ENCODE measurements around the gene AKT2. TPM values are rescaled to one million over a fixed set of nuclear protein-coding genes. Genes with fewer than 3 reads are reported as not detected.
A peak's percentile ranks its signal among the peaks of the same experiment; 100 is the strongest.

AKT2 gene
- total RNA-seq, 1 donor from 2014 or later: 89.8 TPM

DNA sequence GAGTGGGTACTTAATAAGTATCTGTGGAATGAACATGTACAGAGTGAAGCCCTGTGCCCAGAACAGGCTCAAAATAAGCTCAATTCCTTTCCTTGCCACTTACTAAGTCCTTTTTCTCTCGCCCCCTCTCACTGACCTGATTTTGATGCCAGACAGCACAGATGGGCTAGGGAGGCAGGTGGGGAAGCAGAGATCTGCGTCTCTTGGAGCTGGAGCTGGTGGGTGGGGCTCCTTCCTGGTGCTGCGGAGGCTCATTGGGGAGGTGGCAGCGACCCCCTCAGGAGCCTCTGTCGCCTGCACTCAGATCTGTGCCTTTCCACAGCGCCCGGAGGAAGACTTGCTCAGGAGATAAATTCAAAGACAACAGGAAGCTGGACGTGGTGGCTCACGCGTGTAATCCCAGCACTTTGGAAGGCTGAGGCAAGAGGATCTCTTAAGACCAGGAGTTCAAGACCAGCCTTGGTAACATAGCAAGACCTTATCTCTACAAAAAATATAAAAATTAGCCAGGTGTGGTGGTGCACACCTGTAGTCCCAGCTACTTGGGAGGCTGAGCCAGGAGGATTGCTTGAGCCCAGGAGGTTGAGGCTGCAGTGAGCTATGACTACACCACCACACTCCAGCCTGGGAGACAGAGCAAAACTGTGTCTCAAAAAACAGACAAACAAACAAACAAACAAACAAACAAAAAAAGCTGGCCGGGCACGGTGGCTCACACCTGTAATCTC, 14.6 kb downstream of the AKT2 start:
- H3K36me3 Mint-ChIP-seq (ENCODE audit: low read depth, unreplicated experiment): peaks cover 22% of the 10 kb centered on the region
- peaks cover 8% of the 10 kb centered on the region for H3K27me3 Mint-ChIP-seq (ENCODE audit: unreplicated experiment)
- H3K4me1 Mint-ChIP-seq (ENCODE audit: unreplicated experiment): peaks cover 3% of the 10 kb centered on the region
- no peaks in the 10 kb centered on the region for H3K9me3 Mint-ChIP-seq (ENCODE audit: unreplicated experiment)
- TF ChIP-seq, protein P1, sequence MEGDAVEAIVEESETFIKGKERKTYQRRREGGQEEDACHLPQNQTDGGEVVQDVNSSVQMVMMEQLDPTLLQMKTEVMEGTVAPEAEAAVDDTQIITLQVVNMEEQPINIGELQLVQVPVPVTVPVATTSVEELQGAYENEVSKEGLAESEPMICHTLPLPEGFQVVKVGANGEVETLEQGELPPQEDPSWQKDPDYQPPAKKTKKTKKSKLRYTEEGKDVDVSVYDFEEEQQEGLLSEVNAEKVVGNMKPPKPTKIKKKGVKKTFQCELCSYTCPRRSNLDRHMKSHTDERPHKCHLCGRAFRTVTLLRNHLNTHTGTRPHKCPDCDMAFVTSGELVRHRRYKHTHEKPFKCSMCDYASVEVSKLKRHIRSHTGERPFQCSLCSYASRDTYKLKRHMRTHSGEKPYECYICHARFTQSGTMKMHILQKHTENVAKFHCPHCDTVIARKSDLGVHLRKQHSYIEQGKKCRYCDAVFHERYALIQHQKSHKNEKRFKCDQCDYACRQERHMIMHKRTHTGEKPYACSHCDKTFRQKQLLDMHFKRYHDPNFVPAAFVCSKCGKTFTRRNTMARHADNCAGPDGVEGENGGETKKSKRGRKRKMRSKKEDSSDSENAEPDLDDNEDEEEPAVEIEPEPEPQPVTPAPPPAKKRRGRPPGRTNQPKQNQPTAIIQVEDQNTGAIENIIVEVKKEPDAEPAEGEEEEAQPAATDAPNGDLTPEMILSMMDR (IDR thresholded peaks at IDR 0.05; ENCODE audit: unreplicated experiment): no peak
- no peak overlapping the region for H3K4me3 Mint-ChIP-seq (ENCODE audit: unreplicated experiment)
- no peak overlapping the region for H3K27ac Mint-ChIP-seq (ENCODE audit: unreplicated experiment)
- DNase-seq (ENCODE audit: low spot score): no peak

- peaks cover 10% of the 10 kb centered on the region for H3K27me3 Mint-ChIP-seq (ENCODE audit: unreplicated experiment)
- H3K9me3 Mint-ChIP-seq (ENCODE audit: unreplicated experiment): no peaks in the 10 kb centered on the region
- H3K4me1 Mint-ChIP-seq (ENCODE audit: unreplicated experiment): peaks cover 2% of the 10 kb centered on the region
- peaks cover 26% of the 10 kb centered on the region for H3K36me3 Mint-ChIP-seq (ENCODE audit: low read depth, unreplicated experiment)
- TF ChIP-seq, protein P1 (IDR thresholded peaks at IDR 0.05; ENCODE audit: unreplicated experiment): no peak
- H3K27ac Mint-ChIP-seq (ENCODE audit: unreplicated experiment): no peak overlapping the region
- H3K4me3 Mint-ChIP-seq (ENCODE audit: unreplicated experiment): no peak overlapping the region
- DNase-seq (ENCODE audit: low spot score): no peak
Observed at GRCh38 chr19:40269216-40269940, 15.8 kb downstream of the AKT2 start.

DNA sequence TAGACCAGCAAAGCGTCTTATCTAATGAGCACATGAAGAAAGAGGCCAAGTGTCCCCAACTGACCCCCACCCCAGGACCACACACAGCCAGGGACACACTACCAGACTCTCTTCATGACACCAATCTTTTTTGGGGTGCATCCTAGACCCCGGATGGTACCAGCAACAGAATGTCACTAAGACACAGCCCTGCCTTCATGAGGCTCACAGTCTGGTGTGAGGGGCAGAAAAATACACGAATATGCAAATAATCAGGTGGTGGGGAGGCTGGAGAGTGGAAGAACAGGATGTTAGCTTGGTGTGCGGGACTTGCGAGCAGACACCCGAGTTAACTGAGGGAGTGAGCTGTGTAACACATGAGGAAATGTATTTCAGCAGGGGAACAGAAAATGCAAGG, 17.5 kb downstream of the AKT2 start:
- no peak for DNase-seq (ENCODE audit: low spot score)
- TF ChIP-seq, protein P1 (IDR thresholded peaks at IDR 0.05; ENCODE audit: unreplicated experiment): no peak
- Mint-ChIP-seq H3K4me3 (ENCODE audit: unreplicated experiment) (peak overlapping the region; percentile 58), H3K27ac (ENCODE audit: unreplicated experiment) (no peak overlapping the region), H3K4me1 (ENCODE audit: unreplicated experiment) (no peaks in the 10 kb centered on the region), H3K9me3 (ENCODE audit: unreplicated experiment) (no peaks in the 10 kb centered on the region), H3K27me3 (ENCODE audit: unreplicated experiment) (peaks cover 10% of the 10 kb centered on the region), H3K36me3 (ENCODE audit: low read depth, unreplicated experiment) (peaks cover 31% of the 10 kb centered on the region)

DNA sequence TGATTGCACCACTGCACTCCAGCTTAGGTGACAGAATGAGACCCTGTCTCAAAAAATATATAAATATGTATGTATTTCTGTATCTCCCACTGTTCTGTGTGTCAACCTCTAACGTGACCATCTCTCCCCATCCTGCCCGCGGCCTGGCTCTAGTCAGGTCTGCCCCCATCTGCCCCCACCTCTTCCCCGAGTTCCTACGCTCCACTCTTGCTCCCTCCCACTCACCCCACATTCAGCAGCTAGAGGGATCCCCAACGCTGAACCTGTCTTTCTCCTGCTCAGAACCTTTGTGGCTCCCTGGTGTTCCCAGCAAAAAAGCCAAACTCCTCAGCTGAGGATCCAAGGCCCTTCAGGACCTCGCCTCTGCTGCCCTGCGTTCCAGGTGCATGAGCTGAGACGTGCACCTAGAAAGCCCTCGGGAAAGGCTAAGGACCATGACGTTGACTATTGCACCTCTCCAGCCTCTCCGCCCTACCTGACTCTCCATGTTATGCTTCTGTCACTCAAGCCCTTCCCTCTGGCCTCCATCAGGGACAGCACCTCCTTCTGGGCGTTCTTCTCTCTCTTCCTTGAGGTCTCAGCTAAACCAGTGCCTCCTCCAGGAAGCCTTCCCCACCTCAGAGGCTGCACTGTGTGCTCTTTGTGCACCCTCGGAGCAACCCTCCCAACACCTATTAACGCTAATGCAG, 18.1 kb downstream of the AKT2 start:
- no peak overlapping the region for H3K4me3 Mint-ChIP-seq (ENCODE audit: unreplicated experiment)
- TF ChIP-seq, protein P1 (IDR thresholded peaks at IDR 0.05; ENCODE audit: unreplicated experiment): no peak
- H3K9me3 Mint-ChIP-seq (ENCODE audit: unreplicated experiment): no peaks in the 10 kb centered on the region
- peaks cover 27% of the 10 kb centered on the region for H3K36me3 Mint-ChIP-seq (ENCODE audit: low read depth, unreplicated experiment)
- DNase-seq (ENCODE audit: low spot score): no peak
- H3K4me1 Mint-ChIP-seq (ENCODE audit: unreplicated experiment): no peaks in the 10 kb centered on the region
- peaks cover 12% of the 10 kb centered on the region for H3K27me3 Mint-ChIP-seq (ENCODE audit: unreplicated experiment)
- no peak overlapping the region for H3K27ac Mint-ChIP-seq (ENCODE audit: unreplicated experiment)

Measured in endothelial cell (in vitro differentiated cells).